HCT116 (cell line): ENCODE measurements around the gene ABHD16A. TPM values are rescaled to one million over a fixed set of nuclear protein-coding genes. Genes with fewer than 3 reads are reported as not detected.

Experiments
- ATAC-seq: fragments of 200-7000 bp; cut with Tn5 transposase; 2 replicates; pipeline ENCODE4 v1.9.1; 2020; ENCODE audit warnings: mild to moderate bottlenecking, moderate library complexity
- BruUV-seq: library from RNA; stranded (reverse); fragments of 400-500 nt; replicated peaks from 2 replicates; lab custom pipeline; 2021; lab: Mats Ljungman, UMichigan
- CTCF ChIA-PET: fragments of 300-600 bp; sonication (Branson Sonifier 250); formaldehyde crosslinking; loops from one replicate; lab custom pipeline; 2021; ENCODE audit warnings: antibody characterized with exemption; lab: Charles Lee
- POLR2A ChIA-PET: fragments of 300-600, 350-600 bp; sonication (Branson Sonifier 250); formaldehyde crosslinking; loops from one replicate; lab custom pipeline; 2021; ENCODE audit warnings: antibody characterized with exemption; lab: Charles Lee
- RAD21 ChIA-PET, 2 experiments: fragments of 300-600 bp; sonication (Branson Sonifier 250); formaldehyde crosslinking; loops; one replicate each; lab custom pipeline; 2023; ENCODE audit warnings: low total read pairs in 2 of 2; ENCODE audit not compliant: uncharacterized antibody in 2 of 2, unreplicated experiment in 2 of 2, low non-redundant PET in 1 of 2; lab: Charles Lee
- DNase-seq: peaks from one replicate; pipeline ENCODE4 v3.0.0-alpha.2; 2010; ENCODE audit warnings: low read depth, low spot score
- H2AFZ ChIP-seq: fragments of 200-600 bp; shearing (Covaris generic), sonication (generic); 2 replicates; pipeline ENCODE4 v1.6.1; 2017; ENCODE audit warnings: low read depth, mixed run types, mixed read lengths, antibody characterized with exemption, low read length; ENCODE audit not compliant: poor library complexity, severe bottlenecking
- H3K27ac ChIP-seq: 2 replicates; pipeline ENCODE4 v1.5.1; 2012; ENCODE audit warnings: low read depth, low read length
- H3K27me3 ChIP-seq: fragments of 200-600 bp; sonication (generic); 2 replicates; pipeline ENCODE4 v1.6.1; 2016; ENCODE audit warnings: mixed run types, low read length, mixed read lengths; ENCODE audit not compliant: insufficient read depth
- H3K36me3 ChIP-seq, 2 experiments: fragments of 200-500 bp in 1 of 2; fragments of 200-600 bp in 1 of 2; sonication (Bioruptor generic) in 1 of 2; sonication (generic) in 1 of 2; 2 replicates each; pipeline versions ENCODE4 v1.5.1 to v1.6.1; 2014 to 2016; ENCODE audit warnings: low read length in 2 of 2, inconsistent platforms in 1 of 2, mixed read lengths in 1 of 2, mixed run types in 1 of 2; ENCODE audit not compliant: insufficient read depth in 2 of 2, control insufficient read depth in 1 of 2
- H3K4me1 ChIP-seq, 2 experiments: fragments of 200-600 bp in 1 of 2; sonication (generic) in 1 of 2; 2 replicates each; pipeline versions ENCODE4 v1.5.1 to v1.6.1; 2012 to 2017; ENCODE audit warnings: low read length in 2 of 2, inconsistent platforms in 1 of 2, mild to moderate bottlenecking in 1 of 2, mixed read lengths in 1 of 2, mixed run types in 1 of 2, moderate library complexity in 1 of 2; ENCODE audit not compliant: insufficient read depth in 2 of 2, control insufficient read depth in 1 of 2
- H3K4me2 ChIP-seq: fragments of 200-600 bp; sonication (generic); 2 replicates; pipeline ENCODE4 v1.6.1; 2017; ENCODE audit warnings: mixed run types, low read length, mixed read lengths
- H3K4me3 ChIP-seq, 2 experiments: fragments of 200-600 bp in 1 of 2; sonication (generic) in 1 of 2; replicated peaks in 1 of 2; 2 replicates each; pipeline ENCODE4 v1.5.1; 2011 to 2016; ENCODE audit warnings: low read length in 2 of 2, control low read depth in 1 of 2, low read depth in 1 of 2, mild to moderate bottlenecking in 1 of 2, mixed read lengths in 1 of 2, mixed run types in 1 of 2
- H3K79me2 ChIP-seq: fragments of 200-600 bp; sonication (generic); 2 replicates; pipeline ENCODE4 v1.6.1; 2017; ENCODE audit warnings: mild to moderate bottlenecking, mixed run types, low read length, moderate library complexity, mixed read lengths; ENCODE audit not compliant: insufficient read depth
- H3K9ac ChIP-seq: fragments of 200-600 bp; sonication (generic); 2 replicates; pipeline ENCODE4 v1.6.1; 2016; ENCODE audit warnings: low read length, mixed read lengths
- H3K9me2 ChIP-seq: fragments of 200-600 bp; sonication (generic), shearing (Covaris generic); 2 replicates; pipeline ENCODE4 v1.6.1; 2017; ENCODE audit warnings: mixed run types, mild to moderate bottlenecking, moderate library complexity; ENCODE audit not compliant: insufficient read depth
- H3K9me3 ChIP-seq, 2 experiments: fragments of 200-500 bp in 1 of 2; fragments of 200-600 bp in 1 of 2; sonication (Bioruptor generic) in 1 of 2; sonication (generic) in 1 of 2; 2 replicates each; pipeline ENCODE4 v1.6.1; 2014 to 2017; ENCODE audit warnings: low read length in 2 of 2, mixed read lengths in 2 of 2, inconsistent platforms in 1 of 2, low read depth in 1 of 2, mild to moderate bottlenecking in 1 of 2, mixed run types in 1 of 2, moderate library complexity in 1 of 2; ENCODE audit not compliant: control insufficient read depth in 1 of 2, insufficient read depth in 1 of 2
- H4K20me1 ChIP-seq: fragments of 200-600 bp; sonication (generic), shearing (Covaris generic); 2 replicates; pipeline ENCODE4 v1.6.1; 2017; ENCODE audit warnings: mixed run types, mild to moderate bottlenecking, moderate library complexity; ENCODE audit not compliant: insufficient read depth
- JUND ChIP-seq: IDR thresholded peaks from 2 replicates; pipeline ENCODE4 v1.6.1; 2012
- YY1 ChIP-seq: IDR thresholded peaks from 2 replicates; pipeline ENCODE4 v1.6.1; 2011; ENCODE audit warnings: low read length, low read depth, moderate library complexity, mild to moderate bottlenecking; ENCODE audit not compliant: insufficient replicate concordance; ENCODE audit errors: extremely low read depth
- intact Hi-C: fragments of 100-400 bp; cut with micrococcal nuclease; formaldehyde crosslinking; loops from 2 replicates; pipeline ENCODE4 v1.10.0; 2022
- microRNA-seq: library from miRNA; unstranded; fragments of <30 nt; microRNA quantifications from one replicate; pipeline ENCODE4, GENCODE V29; 2016; ENCODE audit warnings: borderline number of aligned reads
- total RNA-seq: library from RNA; stranded (reverse); gene quantifications from one replicate; pipeline ENCODE4 v1.2.1, GENCODE V29; 2021; ENCODE audit not compliant: unreplicated experiment

The ABHD16A gene
- total RNA-seq, 1 experiment from 2014 or later: 32.4 TPM

DNA sequence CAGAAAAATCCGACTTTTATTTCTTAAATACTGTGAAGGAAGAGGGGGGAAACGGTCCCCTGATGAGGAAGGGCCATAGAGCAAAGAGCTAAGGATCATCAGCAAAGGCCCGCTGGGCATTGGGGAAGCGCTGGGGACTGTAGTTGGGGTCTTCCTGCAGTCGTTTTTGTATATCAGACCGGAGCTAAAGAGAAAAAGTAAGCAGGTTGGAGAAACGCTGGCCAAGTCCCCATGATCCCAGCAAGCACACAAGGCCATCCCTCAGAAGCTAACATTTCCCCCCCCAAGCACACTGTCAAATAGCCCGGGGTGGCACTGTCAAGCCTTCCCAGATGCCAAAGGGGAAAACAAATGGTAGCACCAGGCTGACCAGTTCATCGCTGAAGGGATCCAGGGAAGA lies 64.1 kb downstream of the ABHD16A start:
- CTCF ChIA-PET: interaction anchor here (1.4 kb wide), 1 partner anchor 131 kb away, joined by 5 read pairs; no protein-coding TSS in a partner anchor
- Histone ChIP-seq H4K20me1 (no peaks in the 10 kb centered on the region), H3K9me3 (no peaks in the 10 kb centered on the region), H3K9ac (no peak overlapping the region), H3K9me2 (no peaks in the 10 kb centered on the region), H2AFZ (no peak overlapping the region), H3K4me1 (no peaks in the 10 kb centered on the region), H3K79me2 (peaks cover 7% of the 10 kb centered on the region; the same call in 1 of the 2 replicates), H3K27me3 (no peaks in the 10 kb centered on the region), H3K4me3 (no peak overlapping the region), H3K36me3 (peaks cover 50 to 63% of the 10 kb centered on the region in 2 experiments; a peak in 3 of 4 replicates), H3K4me2 (no peak overlapping the region), H3K27ac (no peak overlapping the region)
- TF ChIP-seq JUND: no peak
- TF ChIP-seq YY1: no peak
- intact Hi-C loops: no loop called here
- POLR2A ChIA-PET: interaction anchor here (0.8 to 1.7 kb wide), 5 partner anchors 13 to 262 kb away, joined by 3 to 13 read pairs (median 4); partner anchors contain the start of gene BAG6
- RAD21 ChIA-PET: no interaction called here
- ATAC-seq (no peak), DNase-seq (no peak)
- BruUV-seq: no TSS peak

Small RNA genes lying within 50 kb of the gene (microRNA-seq; reads per million reads assigned to microRNA genes)
- not detected for gene MIR4646

Other genes with a start within 250 kb of the ABHD16A start
- 21.7 TPM for gene MICB, start 205.2 kb downstream of the ABHD16A start, total RNA-seq
- gene MCCD1, start 174.4 kb downstream of the ABHD16A start, total RNA-seq: not detected
- 545 TPM for gene DDX39B, start 161.3 kb downstream of the ABHD16A start, total RNA-seq
- 1.8 TPM for gene ATP6V1G2, start 156.7 kb downstream of the ABHD16A start, total RNA-seq
- gene NFKBIL1, start 155.7 kb downstream of the ABHD16A start, total RNA-seq: 26.6 TPM
- 1.1 TPM for gene LTA, start 131.0 kb downstream of the ABHD16A start, total RNA-seq
- gene TNF, start 127.8 kb downstream of the ABHD16A start, total RNA-seq: 0.59 TPM
- 0.64 TPM for gene LTB, start 120.9 kb downstream of the ABHD16A start, total RNA-seq
- 0.69 TPM for gene LST1, start 117.0 kb downstream of the ABHD16A start, total RNA-seq
- gene NCR3, start 110.3 kb downstream of the ABHD16A start, total RNA-seq: not detected
- not detected for gene AIF1, start 88.1 kb downstream of the ABHD16A start, total RNA-seq
- 250 TPM for gene PRRC2A, start 82.6 kb downstream of the ABHD16A start, total RNA-seq
- gene BAG6, start 50.7 kb downstream of the ABHD16A start, total RNA-seq: 368 TPM
- 2.2 TPM for gene APOM, start 47.4 kb downstream of the ABHD16A start, total RNA-seq
- 13.4 TPM for gene C6orf47, start 42.5 kb downstream of the ABHD16A start, total RNA-seq
- 14.8 TPM for gene GPANK1, start 38.3 kb downstream of the ABHD16A start, total RNA-seq
- gene CSNK2B, start 37.2 kb downstream of the ABHD16A start, total RNA-seq: 210 TPM
- 15.4 TPM for gene LY6G5B, start 33.3 kb downstream of the ABHD16A start, total RNA-seq
- gene LY6G5C, start 22.3 kb downstream of the ABHD16A start, total RNA-seq: 1.7 TPM
- not detected for gene LY6G6F, start 3.5 kb upstream of the ABHD16A start, total RNA-seq
- gene LY6G6D, start 12.0 kb upstream of the ABHD16A start, total RNA-seq: not detected
- 0.54 TPM for gene LY6G6C, start 18.4 kb upstream of the ABHD16A start, total RNA-seq
- 0.42 TPM for gene MPIG6B, start 20.0 kb upstream of the ABHD16A start, total RNA-seq
- gene DDAH2, start 26.0 kb upstream of the ABHD16A start, total RNA-seq: 43.4 TPM
- 432 TPM for gene CLIC1, start 33.2 kb upstream of the ABHD16A start, total RNA-seq
- gene MSH5, start 36.7 kb upstream of the ABHD16A start, total RNA-seq: 90.4 TPM
- gene SAPCD1, start 59.3 kb upstream of the ABHD16A start, total RNA-seq: 18.2 TPM
- gene VWA7, start 74.0 kb upstream of the ABHD16A start, total RNA-seq: 14.6 TPM
- gene VARS1, start 92.4 kb upstream of the ABHD16A start, total RNA-seq: 254 TPM
- 89.7 TPM for gene LSM2, start 103.6 kb upstream of the ABHD16A start, total RNA-seq
- 0.12 TPM for gene HSPA1L, start 112.0 kb upstream of the ABHD16A start, total RNA-seq
- gene HSPA1A, start 112.2 kb upstream of the ABHD16A start, total RNA-seq: 5.0 TPM
- gene HSPA1B, start 124.4 kb upstream of the ABHD16A start, total RNA-seq: 214 TPM
- gene NEU1, start 159.5 kb upstream of the ABHD16A start, total RNA-seq: 15.1 TPM
- 0.74 TPM for gene SLC44A4, start 175.7 kb upstream of the ABHD16A start, total RNA-seq
- 84.0 TPM for gene EHMT2, start 194.4 kb upstream of the ABHD16A start, total RNA-seq
- 10.3 TPM for gene ZBTB12, start 198.8 kb upstream of the ABHD16A start, total RNA-seq
- 3.1 TPM for gene C2, start 224.4 kb upstream of the ABHD16A start, total RNA-seq
- gene CFB, start 242.8 kb upstream of the ABHD16A start, total RNA-seq: 1.5 TPM